Activated T-helper 17 cell treated with anti-CD3 and anti-CD28 coated beads, Interleukin-2, amount 50 U/mL, for 72 hours (primary cell): ENCODE data around the gene GBP7. TPM values are rescaled to one million over a fixed set of nuclear protein-coding genes. Genes with fewer than 3 reads are reported as not detected.

Experiments
- ATAC-seq: fragments of 150-1000 bp; cut with Tn5 transposase; replicated peaks from 2 replicates; pipeline ENCODE4 v1.10.0; 2021; ENCODE audit warnings: mild to moderate bottlenecking, moderate library complexity
- H3K27ac Mint-ChIP-seq: one replicate; pipeline ENCODE4 v1.8.0; 2022; ENCODE audit warnings: mixed read lengths
- H3K27me3 Mint-ChIP-seq: one replicate; pipeline ENCODE4 v1.8.0; 2022; ENCODE audit warnings: mixed read lengths
- H3K36me3 Mint-ChIP-seq: one replicate; pipeline ENCODE4 v1.8.0; 2022; ENCODE audit warnings: low read depth, mild to moderate bottlenecking, mixed read lengths
- H3K4me1 Mint-ChIP-seq: one replicate; pipeline ENCODE4 v1.8.0; 2022; ENCODE audit warnings: mixed read lengths
- H3K4me3 Mint-ChIP-seq: one replicate; pipeline ENCODE4 v1.8.0; 2022; ENCODE audit warnings: mild to moderate bottlenecking, mixed read lengths
- H3K9me3 Mint-ChIP-seq: one replicate; pipeline ENCODE4 v1.8.0; 2022; ENCODE audit warnings: mixed read lengths
- total RNA-seq, 2 donors: library from RNA; stranded (reverse); gene quantifications; one replicate each; pipeline ENCODE4 v1.2.3, GENCODE V29; 2022

Gene GBP7
- total RNA-seq, 2 donors from 2014 or later = not detected

DNA sequence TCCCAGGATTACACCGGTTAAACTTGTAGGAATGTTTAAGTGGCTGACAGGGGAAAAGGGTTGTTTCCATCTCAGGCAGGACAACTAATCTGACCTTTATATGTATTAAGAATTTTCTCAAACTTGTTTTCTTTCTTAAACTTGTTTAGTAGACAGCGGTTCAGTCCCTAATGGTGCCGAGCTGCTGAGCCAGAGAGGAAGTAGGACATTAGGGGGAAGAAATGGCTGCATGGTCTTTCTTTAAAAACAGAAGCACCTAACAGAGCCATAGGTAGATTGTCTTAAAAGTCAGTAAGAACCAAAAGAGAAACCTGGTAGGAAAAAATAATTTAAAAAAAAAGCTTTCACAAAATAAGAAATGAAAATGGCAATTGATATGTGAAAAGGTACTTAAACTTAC, 19.7 kb upstream of the GBP7 start:
- Mint-ChIP-seq H3K4me1 (peaks cover 38% of the 10 kb centered on the region), H3K4me3 (peak overlapping the region; percentile 93)

DNA sequence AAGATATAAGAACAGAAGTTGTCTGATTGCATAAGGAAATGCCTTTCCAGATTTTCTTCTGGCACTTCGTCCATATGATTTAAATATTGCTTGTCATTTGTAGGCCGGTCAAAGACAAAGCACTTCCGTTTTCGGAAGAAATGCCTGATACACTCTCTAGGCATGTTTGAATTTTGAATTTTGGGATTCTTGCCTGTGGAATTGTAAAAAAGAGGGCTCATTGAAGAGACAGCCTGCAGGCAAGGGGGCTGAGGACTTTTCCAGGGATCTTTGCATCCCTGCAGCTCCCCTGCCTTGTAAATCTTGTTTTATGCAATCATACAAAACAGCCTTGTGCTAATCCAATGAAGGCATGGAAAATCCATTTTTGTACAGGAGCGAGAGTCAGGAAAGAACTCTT, 15.5 kb upstream of the GBP7 start:
- peaks cover 20% of the 10 kb centered on the region for H3K4me1 Mint-ChIP-seq
- no peak overlapping the region for H3K27ac Mint-ChIP-seq
- H3K27me3 Mint-ChIP-seq = no peaks in the 10 kb centered on the region
- H3K4me3 Mint-ChIP-seq = no peak overlapping the region
- no peak for ATAC-seq
- H3K36me3 Mint-ChIP-seq = peaks cover 99% of the 10 kb centered on the region
- no peaks in the 10 kb centered on the region for H3K9me3 Mint-ChIP-seq

More for the DNA sequence above, 19.7 kb upstream of the GBP7 start:
- no peaks in the 10 kb centered on the region for H3K27me3 Mint-ChIP-seq
- peaks cover 71% of the 10 kb centered on the region for H3K36me3 Mint-ChIP-seq
- no peaks in the 10 kb centered on the region for H3K9me3 Mint-ChIP-seq
- peak overlapping the region; percentile 6 for H3K27ac Mint-ChIP-seq
- no peak for ATAC-seq

DNA sequence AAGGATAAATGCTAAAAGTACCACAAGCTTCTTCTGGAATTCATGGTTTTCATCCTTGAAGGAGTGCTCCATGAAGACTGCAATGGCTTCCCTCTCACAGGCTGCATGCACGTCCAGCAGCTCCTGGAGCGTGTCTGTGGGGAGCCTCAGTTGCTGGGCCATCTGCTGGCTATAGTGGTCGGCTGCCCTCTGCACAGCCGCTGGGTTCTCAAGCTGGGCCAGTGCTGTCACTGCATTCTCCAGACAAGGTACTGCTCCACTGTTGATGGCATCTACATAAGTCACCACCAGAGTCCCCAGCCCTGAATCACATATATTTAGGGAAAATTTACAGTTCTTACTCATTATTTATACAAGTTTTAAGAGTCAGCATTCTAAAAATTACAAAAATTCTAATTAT, 14.2 kb upstream of the GBP7 start:
- peaks cover 99% of the 10 kb centered on the region for H3K36me3 Mint-ChIP-seq
- peaks cover 14% of the 10 kb centered on the region for H3K4me1 Mint-ChIP-seq
- no peak overlapping the region for H3K27ac Mint-ChIP-seq
- H3K27me3 Mint-ChIP-seq = no peaks in the 10 kb centered on the region
- no peak overlapping the region for H3K4me3 Mint-ChIP-seq
- H3K9me3 Mint-ChIP-seq = no peaks in the 10 kb centered on the region
- no peak for ATAC-seq

DNA sequence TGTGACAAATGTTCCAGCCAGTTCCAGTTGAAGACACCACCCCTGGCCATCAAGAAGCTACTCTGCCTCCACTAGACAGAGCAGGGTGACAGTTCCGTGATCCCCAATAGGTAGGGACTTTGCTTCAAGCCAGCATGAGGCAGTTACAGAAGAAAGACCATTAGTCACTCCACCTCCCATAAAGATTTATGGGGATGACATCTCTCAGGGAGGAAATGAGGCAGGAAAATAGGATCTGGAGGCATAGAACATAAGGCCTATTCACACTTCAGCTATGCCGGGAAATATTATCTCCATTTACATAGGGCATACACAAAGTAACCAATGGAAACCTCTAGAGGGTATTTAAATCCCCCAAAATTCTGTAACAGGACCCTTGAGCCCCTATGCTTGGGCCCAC, 3.5 kb upstream of the GBP7 start:
- H3K27ac Mint-ChIP-seq = no peak overlapping the region
- no peak for ATAC-seq
- peaks cover 36% of the 10 kb centered on the region for H3K36me3 Mint-ChIP-seq
- H3K4me1 Mint-ChIP-seq = no peaks in the 10 kb centered on the region
- no peak overlapping the region for H3K4me3 Mint-ChIP-seq
- H3K9me3 Mint-ChIP-seq = no peaks in the 10 kb centered on the region
- no peaks in the 10 kb centered on the region for H3K27me3 Mint-ChIP-seq

DNA sequence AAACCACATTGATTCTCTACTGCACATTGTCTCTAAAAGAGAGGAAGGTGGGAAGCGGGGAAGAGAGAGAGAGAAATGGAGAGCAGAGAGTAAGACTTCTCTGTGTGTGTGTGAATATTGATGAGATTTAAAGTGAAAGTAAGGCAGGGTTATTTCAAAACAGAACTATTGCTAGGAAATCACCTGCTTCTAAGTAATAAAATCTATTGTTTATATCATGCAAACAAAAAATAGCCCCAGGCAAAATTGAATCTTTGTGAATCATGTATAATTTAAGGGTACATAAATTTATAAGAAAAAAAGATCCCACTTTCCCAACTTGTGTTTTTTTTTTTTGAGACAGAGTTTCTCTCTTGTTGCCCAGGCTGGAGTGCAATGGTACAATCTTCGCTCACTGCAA, 1.2 kb upstream of the GBP7 start:
- Mint-ChIP-seq H3K27me3 (no peaks in the 10 kb centered on the region), H3K9me3 (no peaks in the 10 kb centered on the region), H3K4me1 (no peaks in the 10 kb centered on the region), H3K27ac (peak overlapping the region; percentile 65), H3K4me3 (peak overlapping the region; percentile 29), H3K36me3 (peaks cover 12% of the 10 kb centered on the region)
- no peak for ATAC-seq

DNA sequence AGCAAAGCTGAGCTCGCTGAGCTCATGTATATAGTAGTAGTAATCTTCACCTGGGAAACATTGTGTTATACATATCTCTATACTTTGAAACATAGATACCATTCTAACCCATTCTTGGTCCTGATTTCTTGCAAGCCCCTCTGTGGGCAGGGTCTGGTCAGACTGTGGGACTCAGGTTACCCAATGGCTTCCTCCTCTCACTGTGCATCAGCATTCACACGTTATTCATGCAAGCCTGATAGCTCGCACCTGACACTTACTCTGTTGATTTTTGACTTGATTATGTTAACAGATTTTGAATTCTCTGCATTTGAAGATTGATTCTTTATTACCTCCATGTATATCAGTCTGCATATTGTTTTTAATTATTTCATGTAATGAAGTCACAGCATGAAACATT, 1.3 kb downstream of the GBP7 start:
- Mint-ChIP-seq H3K36me3 (no peaks in the 10 kb centered on the region), H3K27ac (no peak overlapping the region), H3K9me3 (peaks cover 7% of the 10 kb centered on the region), H3K4me1 (peaks cover 6% of the 10 kb centered on the region), H3K4me3 (no peak overlapping the region), H3K27me3 (no peaks in the 10 kb centered on the region)
- ATAC-seq = no peak

DNA sequence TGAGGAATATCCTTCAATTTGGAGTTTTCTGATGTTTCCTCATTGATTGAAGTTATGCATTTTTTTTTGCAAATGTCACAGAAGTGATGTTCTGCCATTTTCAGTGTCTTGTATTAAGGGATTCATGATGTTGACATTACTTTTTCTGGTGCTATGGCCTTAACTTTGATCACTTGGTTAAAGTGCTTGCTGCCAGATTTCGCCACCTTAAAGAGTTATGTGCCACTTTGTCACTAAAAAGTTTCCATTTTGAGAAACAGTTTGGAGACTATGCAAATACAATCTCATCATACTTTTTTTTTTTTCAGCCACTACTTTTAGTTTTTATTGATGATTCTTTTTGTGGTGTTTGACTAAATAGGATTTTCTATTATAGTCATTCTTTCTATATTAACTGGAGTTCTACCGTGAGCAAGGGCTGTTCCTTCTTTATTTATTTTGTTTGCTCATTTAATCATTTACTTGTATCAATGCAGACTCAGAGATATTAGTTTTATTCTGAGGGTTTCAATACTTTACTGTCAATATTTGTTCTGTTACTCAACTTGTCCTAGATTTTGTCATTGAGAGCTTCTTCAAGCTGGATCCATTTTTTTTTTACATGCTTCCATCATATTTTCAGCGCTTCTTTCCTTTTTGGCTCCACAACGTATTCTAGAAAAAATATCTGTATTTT, 3.2 kb downstream of the GBP7 start:
- Mint-ChIP-seq H3K36me3 (no peaks in the 10 kb centered on the region), H3K9me3 (peaks cover 7% of the 10 kb centered on the region), H3K27me3 (no peaks in the 10 kb centered on the region), H3K4me1 (peaks cover 6% of the 10 kb centered on the region), H3K27ac (no peak overlapping the region), H3K4me3 (no peak overlapping the region)
- ATAC-seq = no peak

DNA sequence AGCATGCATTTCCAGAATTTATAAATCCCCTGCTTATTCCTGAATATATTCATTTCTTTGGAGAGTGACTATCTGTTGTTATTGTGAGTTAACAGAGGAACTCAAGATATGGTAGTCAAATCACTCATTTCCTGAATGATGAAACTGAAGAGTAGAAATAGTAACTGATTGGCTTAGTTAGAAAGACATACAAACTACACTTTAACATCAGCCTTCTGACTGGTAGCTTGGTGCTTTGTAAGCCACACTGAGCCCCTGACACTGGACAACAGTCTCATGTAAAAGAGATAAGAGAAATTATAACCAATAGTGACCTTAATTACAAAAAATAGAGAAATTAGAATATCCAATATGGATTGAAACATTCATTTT, 4.8 kb downstream of the GBP7 start:
- peak; percentile 35 for ATAC-seq
- H3K27me3 Mint-ChIP-seq = no peaks in the 10 kb centered on the region
- peaks cover 6% of the 10 kb centered on the region for H3K4me1 Mint-ChIP-seq
- peaks cover 7% of the 10 kb centered on the region for H3K9me3 Mint-ChIP-seq
- no peaks in the 10 kb centered on the region for H3K36me3 Mint-ChIP-seq
- peak overlapping the region; percentile 14 for H3K4me3 Mint-ChIP-seq
- H3K27ac Mint-ChIP-seq = peak overlapping the region; percentile 29

DNA sequence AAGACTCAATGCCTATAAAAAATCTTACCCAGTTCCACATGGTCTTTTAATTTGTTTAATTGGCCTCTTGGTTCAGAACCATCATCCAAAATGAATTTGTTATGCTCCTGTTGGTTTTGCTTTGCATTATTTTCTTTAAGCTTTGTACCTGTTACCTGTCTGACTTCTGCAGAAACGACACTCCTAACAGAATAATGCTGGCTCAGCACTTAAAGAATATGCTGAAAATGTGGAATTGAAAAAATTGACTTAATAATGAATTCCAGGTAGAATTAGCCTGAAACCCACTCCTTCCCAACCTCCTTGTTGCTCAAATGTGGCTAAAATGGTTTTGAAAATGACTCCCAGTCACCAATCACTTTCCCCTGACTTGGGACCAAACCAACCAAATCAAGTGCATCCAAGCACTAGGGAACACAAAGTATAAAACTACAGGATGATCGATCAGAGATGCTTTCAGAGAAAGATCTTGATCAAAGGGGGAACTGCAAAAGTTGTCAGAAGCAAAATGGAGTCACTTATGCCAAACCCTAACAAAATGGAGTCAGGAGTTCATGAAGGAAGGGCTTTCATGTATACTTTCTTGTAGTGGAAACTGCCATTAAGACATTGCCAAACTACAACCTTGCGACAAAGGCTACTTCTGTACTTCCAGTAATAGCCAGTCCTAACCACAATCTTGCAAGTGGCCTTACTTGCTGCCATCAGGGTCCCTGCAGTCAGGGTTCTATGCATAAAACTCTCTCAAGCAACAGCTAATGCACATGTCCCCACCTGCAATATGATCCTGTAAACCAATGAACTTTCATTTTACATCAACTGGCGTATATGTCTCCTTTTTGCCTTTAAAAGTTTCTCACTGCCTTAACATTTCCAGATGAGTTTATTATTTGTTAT, 5.4 kb downstream of the GBP7 start:
- peaks cover 7% of the 10 kb centered on the region for H3K9me3 Mint-ChIP-seq
- H3K4me1 Mint-ChIP-seq = peaks cover 6% of the 10 kb centered on the region
- H3K27ac Mint-ChIP-seq = peak overlapping the region; percentile 29
- H3K4me3 Mint-ChIP-seq = peak overlapping the region; percentile 14
- no peaks in the 10 kb centered on the region for H3K36me3 Mint-ChIP-seq
- ATAC-seq = no peak
- no peaks in the 10 kb centered on the region for H3K27me3 Mint-ChIP-seq

DNA sequence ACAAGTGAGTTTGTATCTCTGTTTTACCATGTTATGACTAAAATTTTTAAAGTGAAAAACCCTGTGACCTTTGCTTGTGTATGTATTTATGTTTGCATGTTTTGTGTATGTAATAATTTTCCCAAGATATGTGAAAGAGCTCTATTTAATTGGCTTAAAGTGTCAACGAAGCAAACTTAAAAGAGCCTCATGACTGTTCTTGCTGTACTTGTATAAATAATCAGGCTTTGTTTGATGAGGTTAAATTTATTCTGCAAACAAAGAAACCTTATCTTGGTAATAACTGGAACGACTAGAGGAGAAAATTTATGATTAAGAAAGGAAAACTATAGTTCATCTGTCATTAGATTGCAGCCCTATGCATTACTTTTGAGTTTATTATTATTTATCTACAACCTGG, 6.6 kb downstream of the GBP7 start:
- no peak for ATAC-seq
- Mint-ChIP-seq H3K36me3 (no peaks in the 10 kb centered on the region), H3K27me3 (no peaks in the 10 kb centered on the region), H3K4me1 (peaks cover 6% of the 10 kb centered on the region), H3K27ac (no peak overlapping the region), H3K4me3 (no peak overlapping the region), H3K9me3 (peaks cover 7% of the 10 kb centered on the region)

DNA sequence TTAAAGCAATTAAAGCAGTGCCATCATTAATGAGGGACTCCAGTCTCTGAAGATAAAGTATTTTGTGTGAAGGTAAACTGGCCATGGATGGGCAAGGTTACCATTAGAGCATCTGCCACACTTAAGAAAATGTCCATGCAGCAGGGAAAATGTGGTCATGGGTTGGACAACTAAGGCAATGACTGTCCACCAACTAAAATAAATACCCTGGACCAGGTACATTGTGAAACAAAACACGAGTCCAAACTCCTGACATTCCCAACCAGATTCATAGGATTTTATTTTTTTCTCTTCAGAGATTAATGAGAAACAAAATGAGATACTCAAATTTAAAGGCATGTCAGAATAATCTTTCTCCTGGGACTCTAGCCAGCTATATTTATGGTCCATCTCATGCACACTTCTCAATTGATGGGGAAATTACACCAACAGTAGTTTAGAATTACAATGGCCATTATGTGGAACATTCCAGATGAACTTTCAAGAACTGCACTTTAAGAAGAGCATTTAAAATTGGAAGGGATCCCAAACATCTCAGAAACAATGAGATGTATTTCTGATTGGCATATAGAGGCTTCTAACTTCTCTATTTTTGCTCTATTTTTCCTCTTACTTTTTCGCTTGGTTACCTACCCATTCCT, 8.1 kb downstream of the GBP7 start:
- no peak overlapping the region for H3K4me3 Mint-ChIP-seq
- no peak for ATAC-seq
- H3K4me1 Mint-ChIP-seq = peaks cover 6% of the 10 kb centered on the region
- no peaks in the 10 kb centered on the region for H3K27me3 Mint-ChIP-seq
- no peak overlapping the region for H3K27ac Mint-ChIP-seq
- H3K9me3 Mint-ChIP-seq = peaks cover 7% of the 10 kb centered on the region
- H3K36me3 Mint-ChIP-seq = no peaks in the 10 kb centered on the region

DNA sequence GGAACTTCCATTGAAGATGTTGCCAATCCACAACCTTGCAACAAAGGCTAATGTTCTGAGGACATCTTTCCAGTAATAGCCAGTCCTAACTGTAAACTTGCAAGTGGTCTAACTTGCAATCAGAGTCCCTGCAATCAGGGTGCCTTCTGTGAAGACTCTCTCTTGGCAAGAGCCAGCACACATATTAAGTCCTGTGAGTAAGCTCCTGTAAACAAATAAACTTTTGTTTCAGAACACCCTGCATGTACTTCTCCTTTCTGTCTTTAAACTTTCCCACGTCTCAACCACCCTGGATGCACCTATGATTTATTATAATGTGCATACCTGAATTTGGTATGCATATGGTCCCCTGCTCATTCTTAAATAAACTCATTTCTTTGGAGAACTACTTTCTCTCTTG, 9.1 kb downstream of the GBP7 start:
- Mint-ChIP-seq H3K9me3 (peaks cover 7% of the 10 kb centered on the region), H3K27ac (no peak overlapping the region), H3K36me3 (no peaks in the 10 kb centered on the region), H3K4me3 (no peak overlapping the region), H3K4me1 (peaks cover 6% of the 10 kb centered on the region), H3K27me3 (no peaks in the 10 kb centered on the region)
- no peak for ATAC-seq

DNA sequence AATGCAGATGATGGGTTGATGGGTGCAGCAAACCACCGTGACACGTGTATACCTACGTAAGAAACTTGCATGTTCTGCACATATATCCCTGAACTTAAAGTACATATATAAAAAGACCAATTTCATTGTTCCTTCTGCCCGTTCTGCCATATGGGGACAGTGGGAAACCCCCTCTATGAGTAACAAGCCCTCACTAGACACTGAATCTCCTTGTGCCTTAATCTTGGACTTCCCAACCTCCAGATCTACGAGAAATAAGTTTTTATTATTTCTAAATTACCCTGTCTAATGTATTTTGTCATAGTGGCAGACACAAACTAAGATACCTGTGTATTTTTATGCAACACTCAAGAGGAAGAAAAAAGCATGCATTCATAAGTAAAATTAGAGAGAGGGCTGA, 10.0 kb downstream of the GBP7 start:
- Mint-ChIP-seq H3K27me3 (no peaks in the 10 kb centered on the region), H3K4me3 (no peak overlapping the region), H3K4me1 (peaks cover under 1% of the 10 kb centered on the region), H3K9me3 (peaks cover 7% of the 10 kb centered on the region), H3K27ac (no peak overlapping the region), H3K36me3 (no peaks in the 10 kb centered on the region)
- ATAC-seq = no peak

DNA sequence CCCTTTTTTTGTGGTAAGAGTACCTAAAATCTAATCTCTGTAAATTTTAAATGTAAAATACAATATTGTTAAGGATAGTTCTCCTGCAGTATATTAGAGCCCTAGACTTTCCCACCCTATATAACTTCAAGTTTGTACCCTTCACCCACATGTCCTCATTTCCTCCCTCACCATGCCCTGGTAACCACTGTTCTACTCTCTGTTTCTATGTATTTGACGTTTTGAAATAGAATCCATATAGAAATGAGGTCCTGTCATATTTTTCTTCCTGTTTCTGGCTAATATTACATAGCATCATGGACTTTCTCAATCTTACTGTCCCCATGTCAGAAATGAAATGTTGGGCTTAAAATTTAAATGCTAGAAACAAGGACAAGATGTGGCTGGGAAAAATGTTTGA, 24.8 kb downstream of the GBP7 start:
- peaks cover 4% of the 10 kb centered on the region for H3K4me1 Mint-ChIP-seq
- peaks cover 10% of the 10 kb centered on the region for H3K27me3 Mint-ChIP-seq
- ATAC-seq = no peak

DNA sequence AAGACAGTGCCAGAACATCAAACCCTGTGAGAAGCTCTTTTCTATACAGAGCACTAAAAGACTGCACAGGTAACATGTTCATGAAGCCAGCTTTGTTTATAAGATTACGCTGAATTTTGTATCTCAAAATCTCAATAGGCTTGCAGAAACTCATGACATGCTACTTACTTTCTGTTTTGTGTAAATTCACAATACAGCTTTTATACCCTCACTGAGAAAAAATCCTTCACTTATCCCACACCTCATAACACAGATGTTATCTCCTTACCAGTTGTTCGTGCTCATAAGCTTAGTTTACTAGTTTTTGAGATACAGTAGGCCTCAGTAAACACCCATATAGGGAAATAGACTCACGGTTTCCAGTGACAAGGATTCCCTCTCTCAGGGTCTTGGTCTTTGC, 25.8 kb downstream of the GBP7 start:
- Mint-ChIP-seq H3K27ac (no peak overlapping the region), H3K9me3 (no peaks in the 10 kb centered on the region), H3K36me3 (no peaks in the 10 kb centered on the region), H3K4me3 (no peak overlapping the region), H3K4me1 (peaks cover 4% of the 10 kb centered on the region), H3K27me3 (peaks cover 10% of the 10 kb centered on the region)
- no peak for ATAC-seq

More for the DNA sequence above, 24.8 kb downstream of the GBP7 start:
- no peaks in the 10 kb centered on the region for H3K36me3 Mint-ChIP-seq
- H3K4me3 Mint-ChIP-seq = no peak overlapping the region
- H3K27ac Mint-ChIP-seq = no peak overlapping the region
- H3K9me3 Mint-ChIP-seq = peaks cover 4% of the 10 kb centered on the region
